HG03039 (cell line): ENCODE data around the gene COG4.
"Not testable (repeated sequence)": the region's sequence is repeated elsewhere in the genome, so short reads cannot be mapped to it uniquely, and the experiment has no call there.

ENCODE experiments used
- ATAC-seq: cut with Tn5 transposase; IDR thresholded peaks from one replicate; pipeline ENCODE4 v1.9.1; 2021; ENCODE audit warnings: mild to moderate bottlenecking, moderate library complexity; ENCODE audit not compliant: unreplicated experiment

Gene COG4

DNA sequence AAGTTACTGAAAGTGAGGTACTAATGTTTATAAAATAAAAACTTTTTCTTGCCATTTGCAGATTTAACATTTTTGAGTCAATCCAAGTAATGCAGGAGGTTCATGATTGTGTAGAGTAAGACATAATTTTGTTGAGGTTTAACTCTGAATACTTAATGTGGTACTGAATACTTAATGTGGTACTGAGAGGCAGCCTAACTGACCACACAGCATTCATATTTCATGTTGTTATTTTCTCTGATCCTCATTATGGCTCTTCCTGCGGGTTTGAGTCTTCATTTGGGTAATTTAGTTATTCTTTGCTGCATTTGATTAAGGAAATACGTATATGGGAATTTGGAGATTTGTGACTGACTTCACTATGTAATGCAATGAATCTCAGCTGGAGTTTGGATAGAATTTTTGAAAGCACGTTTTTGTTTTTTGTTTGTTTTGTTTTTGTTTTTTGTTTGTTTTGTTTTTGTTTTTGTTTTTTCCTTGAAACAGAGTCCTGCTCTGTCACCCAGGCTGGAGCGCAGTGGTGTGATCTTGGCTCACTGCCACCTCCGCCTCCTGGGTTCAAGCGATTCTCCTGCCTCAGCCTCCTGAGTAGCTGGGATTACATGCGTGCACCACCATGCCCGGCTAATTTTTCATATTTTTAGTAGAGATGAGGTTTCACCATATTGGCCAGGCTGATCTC is 4.1 kb upstream of the COG4 start:
- no peak for ATAC-seq

GRCh38 chr16:70526403-70526802 is 3.0 kb upstream of the COG4 start:
- ATAC-seq = no peak

GRCh38 chr16:70524399-70524825 is 1.1 kb upstream of the COG4 start:
- ATAC-seq = not testable (repeated sequence)

GRCh38 chr16:70523743-70524398 is 517 bp upstream of the COG4 start, which contains the start of gene SF3B3:
SF3B3 (plus strand) TSS chr16:70523816; CDS start chr16:70526657, 2,841 bp downstream.
- peak; percentile 39 for ATAC-seq

DNA sequence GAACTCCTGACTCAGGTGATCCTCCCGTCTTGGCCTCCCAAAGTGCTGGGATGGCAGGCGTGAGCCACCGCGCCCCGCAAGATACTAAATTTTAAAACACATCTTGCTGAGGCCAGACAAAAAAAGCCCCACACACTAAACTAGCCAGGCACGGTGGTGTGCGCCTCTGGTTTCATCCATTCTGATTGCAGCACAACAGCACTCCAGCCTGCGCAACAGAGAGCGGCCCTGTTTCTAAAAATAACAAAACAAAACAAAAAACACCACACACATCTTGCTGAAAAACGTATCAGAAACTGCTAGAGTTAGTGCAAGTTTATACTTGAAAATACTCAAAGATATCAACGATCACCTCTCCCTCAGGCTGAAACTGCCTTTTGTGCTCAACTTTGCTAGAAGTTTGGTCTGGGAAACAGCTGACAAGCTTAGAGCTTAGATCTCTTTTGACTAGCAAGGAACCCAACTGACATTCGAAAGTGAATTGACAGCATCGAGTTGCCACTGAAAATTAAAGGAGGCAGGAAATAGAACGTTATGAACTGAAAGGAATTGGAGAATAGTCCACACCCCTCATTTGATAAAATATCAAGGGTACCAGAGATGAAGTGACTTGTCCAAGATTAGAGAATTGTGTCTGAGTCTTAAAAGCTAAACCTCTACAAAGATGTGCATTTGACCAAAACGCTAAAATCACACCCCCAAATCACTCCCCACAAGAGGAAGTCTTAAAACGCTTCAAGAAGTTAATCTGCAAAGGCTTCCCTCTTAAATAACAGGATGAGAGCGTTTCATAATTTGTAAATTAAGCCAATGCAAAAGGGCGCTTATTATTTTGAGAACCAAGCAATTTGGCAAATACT is 908 bp downstream of the COG4 start:
- ATAC-seq = no peak

DNA sequence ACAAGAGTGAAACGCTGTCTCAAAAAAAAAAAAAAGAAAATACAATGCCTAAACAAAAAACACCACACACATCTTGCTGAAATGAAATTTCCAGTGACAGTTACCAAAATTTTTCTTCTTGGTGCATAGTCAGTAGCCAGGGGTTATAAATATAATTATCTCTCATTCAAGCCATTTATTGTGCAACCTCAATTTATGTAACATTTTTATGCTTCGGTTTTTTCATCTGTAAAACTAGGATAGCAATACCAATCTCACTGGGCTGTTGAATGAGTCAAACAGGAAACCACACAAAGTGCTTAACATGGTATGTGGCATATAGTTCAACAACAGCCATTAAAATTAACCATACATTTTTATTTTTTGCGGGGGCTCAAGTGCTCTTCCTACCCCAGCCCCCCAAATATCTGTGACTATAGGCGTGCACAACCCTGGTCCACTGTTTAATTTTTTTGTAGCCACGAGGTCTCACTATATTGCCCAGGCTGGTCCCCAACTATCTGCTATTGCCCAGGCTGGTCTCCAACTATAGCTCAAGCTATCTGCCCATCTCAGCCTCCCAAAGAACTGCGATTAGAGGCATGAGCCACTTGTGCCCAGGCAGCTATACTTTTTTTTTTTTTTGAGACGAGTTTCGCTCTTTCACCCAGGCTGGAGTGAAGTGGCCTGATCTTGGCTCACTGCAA is 2.6 kb downstream of the COG4 start:
- no peak for ATAC-seq

GRCh38 chr16:70512456-70512855 is 10.9 kb downstream of the COG4 start:
- ATAC-seq = no peak

- ATAC-seq = no peak
Measured at GRCh38 chr16:70511833-70512232, 11.5 kb downstream of the COG4 start.

- no peak for ATAC-seq
Measured at GRCh38 chr16:70510216-70510615, 13.1 kb downstream of the COG4 start.

GRCh38 chr16:70508752-70509151 is 14.6 kb downstream of the COG4 start:
- no peak for ATAC-seq

- no peak for ATAC-seq
Measured at GRCh38 chr16:70496513-70496912, 26.8 kb downstream of the COG4 start.

GRCh38 chr16:70495425-70496182 is 27.8 kb downstream of the COG4 start:
- ATAC-seq = no peak

DNA sequence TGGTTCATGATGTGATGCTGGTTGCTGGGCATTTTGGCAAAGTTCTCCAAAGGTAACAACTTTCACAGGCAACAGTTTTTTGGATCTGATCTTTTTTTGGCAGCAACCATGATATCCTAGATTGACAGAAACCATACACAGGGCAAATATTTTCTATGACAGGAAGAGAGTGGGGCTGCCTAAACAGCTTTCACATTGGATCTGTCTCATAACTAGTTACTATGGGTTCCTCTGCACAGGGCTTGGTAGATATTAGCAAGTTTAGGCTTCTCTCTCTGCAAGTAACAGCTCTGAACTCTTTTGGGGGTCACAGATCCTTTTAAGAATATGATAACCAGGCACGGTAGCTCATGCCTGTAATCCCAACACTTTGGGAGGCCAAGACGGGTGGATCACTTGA is 28.6 kb downstream of the COG4 start:
- ATAC-seq = no peak

DNA sequence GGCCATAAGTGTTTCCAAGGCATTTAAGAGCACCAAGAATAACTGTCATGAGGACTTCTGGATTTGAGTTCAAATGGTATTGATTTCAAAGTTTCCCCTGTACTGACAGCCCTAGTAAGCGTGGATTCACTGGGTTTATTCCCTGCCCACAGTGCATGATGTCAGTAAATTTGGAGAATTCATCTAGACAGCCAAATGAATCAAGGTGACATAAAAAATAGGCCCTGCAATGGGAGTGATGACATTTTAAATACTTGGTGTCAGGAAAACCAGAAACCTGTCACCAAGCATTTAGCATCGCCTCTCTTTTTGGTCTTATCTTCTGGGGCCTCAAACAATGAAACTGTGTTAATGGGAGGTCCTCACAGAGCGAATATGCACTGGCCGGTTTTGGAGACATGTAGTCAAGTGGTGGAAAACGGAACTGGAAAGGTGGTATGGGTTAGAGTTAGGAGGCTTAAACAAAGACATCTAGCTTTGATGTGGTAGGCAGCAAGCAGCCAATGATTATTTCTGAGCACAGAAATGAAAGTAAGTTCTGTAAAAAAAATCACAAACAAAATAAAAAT is 29.1 kb downstream of the COG4 start:
- no peak for ATAC-seq

DNA sequence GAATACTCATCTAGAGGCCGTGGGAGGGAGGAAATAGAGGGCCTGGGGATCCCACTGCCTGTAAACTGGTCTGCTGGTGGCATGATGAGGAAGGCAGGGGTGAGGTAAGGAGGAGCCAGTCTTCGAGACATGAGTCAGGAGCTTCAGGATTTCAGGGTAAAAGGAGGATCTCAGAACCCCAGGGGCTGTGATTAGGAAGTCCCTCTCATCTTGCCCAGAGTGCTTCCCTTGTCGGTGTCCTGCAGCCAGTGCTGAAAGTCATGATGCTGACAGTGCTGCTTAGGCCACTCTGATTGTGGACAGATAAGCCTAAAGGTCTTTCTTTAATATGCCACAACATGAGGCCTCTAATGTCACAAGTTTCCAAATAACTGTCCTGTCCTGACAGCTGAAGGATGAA is 29.6 kb downstream of the COG4 start:
- no peak for ATAC-seq

DNA sequence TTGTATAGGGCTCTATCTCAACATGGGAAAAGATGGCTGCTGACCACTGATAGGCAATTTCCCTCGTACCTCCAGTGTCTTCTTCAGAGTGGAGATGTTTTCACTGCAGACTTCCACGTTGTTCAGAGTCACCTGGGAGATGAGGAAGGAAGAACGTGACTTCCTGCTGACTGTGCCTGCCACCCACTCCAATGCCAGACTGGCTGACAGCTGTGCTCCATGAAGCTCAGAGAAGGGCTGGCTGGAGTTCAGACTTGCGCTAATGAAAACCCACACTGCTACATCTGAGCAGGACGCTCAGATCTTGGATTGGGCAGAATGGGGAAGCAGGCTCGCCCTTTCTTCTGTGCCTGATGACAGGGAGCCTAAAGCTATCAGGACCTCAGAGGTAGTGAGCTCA is 33.1 kb downstream of the COG4 start:
- no peak for ATAC-seq

- ATAC-seq = no peak
Measured at GRCh38 chr16:70484867-70485266, 38.5 kb downstream of the COG4 start.

- ATAC-seq = no peak
Measured at GRCh38 chr16:70483426-70483825, 39.9 kb downstream of the COG4 start.

DNA sequence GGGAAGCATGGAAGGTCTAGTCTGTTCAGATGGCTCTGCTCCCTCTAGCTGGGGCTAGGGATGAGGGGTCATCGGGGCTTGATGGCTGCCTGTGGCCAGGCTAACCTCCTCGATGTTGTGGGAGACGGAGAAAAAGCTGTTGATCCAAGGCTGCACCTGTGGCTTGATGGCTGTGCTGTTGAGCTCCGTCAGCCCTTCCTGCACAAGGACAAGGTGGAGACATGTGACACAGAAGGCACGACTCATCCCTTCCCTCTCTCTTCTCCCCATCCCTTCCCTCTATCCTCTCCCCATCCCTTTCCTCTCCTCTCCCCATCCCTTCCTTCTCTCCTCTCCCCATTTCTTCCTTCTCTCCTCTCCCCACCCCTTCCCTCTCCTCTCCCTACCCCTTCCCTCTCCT is 40.7 kb downstream of the COG4 start:
- no peak for ATAC-seq

- no peak for ATAC-seq
Measured at GRCh38 chr16:70481929-70482536, 41.3 kb downstream of the COG4 start.
